T-helper 1 cell treated with Interleukin-12 subunit alpha and Interleukin-12 subunit beta and Interleukin-4 antibody, amounts not matched to agents 30 ng/mL and 1 ng/mL, for 36 hours (primary cell): Measurements from ENCODE around the gene RBM45. TPM values are rescaled to one million over a fixed set of nuclear protein-coding genes. Genes with fewer than 3 reads are reported as not detected.
"Not testable (repeated sequence)": the region's sequence is repeated elsewhere in the genome, so short reads cannot be mapped to it uniquely, and the experiment has no call there.

Experiments
- intact Hi-C: fragments of 100-400 bp; cut with micrococcal nuclease; formaldehyde crosslinking; loops from one replicate; pipeline ENCODE4 v1.15.1; 2024
- total RNA-seq: library from RNA; stranded (reverse); gene quantifications from 2 replicates; pipeline ENCODE4 v1.2.3, GENCODE V29; 2022

The RBM45 gene
- total RNA-seq, 1 donor from 2014 or later = 25.6 TPM

DNA sequence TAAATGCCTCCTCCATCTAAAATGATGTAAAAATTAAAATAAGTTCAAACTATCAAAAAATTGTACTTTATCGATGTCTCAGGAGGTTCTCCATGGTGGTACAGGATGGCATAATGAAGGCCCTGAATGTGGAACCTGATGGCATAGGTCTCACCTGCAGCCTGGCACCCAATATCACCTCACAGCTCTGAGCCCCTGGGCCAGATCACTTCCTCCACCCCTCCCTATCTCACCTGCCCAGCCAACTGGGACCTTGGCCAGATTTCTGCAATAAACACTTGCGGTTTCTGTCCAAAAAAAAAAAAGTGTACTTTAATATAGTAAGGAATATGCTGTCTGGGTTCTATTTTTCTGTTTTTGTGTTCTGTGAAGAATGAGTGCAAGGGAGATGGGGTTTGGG is 6.7 kb upstream of the RBM45 start:
- intact Hi-C loops = no loop called here

DNA sequence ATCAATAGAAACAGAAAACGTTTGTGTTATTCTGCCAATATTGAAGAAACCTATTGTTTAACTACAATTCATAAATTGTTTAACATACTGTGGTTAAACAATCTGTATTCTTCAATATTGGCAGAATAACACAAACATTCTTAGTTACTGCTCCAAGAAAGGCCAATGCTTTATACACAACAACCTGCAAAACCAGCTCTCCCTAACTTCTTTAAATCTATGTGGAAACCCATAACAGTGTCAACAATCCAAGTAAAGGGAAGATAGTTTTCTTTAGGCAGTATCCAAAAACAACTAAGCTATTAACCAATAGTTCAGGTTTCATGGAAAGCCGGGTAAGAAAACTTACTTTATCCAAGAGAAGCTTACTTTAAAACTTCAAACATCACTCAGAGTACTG is 6.2 kb upstream of the RBM45 start:
- intact Hi-C loops = no loop called here

DNA sequence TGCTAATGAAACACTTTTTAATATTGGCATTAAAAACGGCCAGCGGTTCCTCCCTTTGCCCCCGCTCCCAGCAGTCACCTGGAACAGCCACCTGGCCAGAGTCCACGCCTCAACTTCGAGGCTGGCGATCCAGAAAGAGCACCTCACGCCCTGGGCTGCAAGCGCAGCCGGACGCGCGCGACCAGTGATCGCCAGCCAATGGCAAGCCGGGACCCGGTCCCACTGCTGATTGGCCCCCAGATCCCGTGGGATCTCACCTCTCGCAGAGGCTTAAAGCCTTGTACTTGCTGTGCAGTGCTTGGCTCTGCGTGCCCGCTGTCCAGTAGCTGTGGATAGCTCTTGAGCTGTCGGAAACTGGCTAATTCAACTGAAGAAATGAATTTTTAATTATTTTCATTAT is 4.1 kb upstream of the RBM45 start:
- intact Hi-C loops = no loop called here

DNA sequence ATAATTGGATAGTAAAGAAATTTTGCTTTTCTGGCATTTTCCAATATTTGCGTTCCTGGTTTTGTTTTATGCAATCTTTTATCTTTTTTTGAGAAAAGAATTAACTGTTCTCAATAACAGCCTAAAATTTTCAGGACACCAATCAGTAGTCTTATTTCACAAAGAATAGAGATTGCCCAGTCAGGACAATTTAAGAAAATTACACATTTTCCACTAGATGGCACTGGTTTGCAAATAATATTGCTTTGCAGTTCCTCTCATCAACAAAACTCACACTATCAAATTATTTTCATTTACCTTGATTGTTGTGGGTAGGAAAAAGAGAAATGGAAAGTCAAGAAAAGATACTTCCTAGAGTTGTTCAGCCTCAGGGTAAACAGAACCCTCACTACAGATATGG is 2.4 kb upstream of the RBM45 start:
- intact Hi-C loops = loop anchor here (1.0 to 10.0 kb wide), 7 partner anchors 170 to 1642 kb away; partner anchors contain the start of genes AGPS and SESTD1

DNA sequence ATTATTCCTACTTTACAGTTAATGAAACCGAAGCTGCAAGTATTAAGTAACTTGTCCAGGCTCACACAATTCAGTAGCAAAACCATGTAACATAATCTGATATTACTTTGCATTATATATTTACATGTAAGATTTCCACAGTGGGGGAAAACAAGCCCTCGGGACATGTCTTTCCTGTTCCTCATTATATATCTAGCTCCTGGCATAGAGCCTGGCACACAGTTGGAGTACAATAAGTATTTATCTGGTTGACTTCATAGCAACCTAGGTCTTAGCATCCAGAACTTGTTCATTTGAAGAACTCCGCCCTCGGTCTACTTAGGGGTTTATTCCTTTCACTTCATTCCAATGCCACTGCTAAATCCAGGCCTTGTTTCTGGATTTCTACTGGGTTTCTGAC is 1.6 kb upstream of the RBM45 start:
- intact Hi-C loops = loop anchor here (1.0 to 10.0 kb wide), 7 partner anchors 170 to 1642 kb away; partner anchors contain the start of genes AGPS and SESTD1

GRCh38 chr2:178111743-178112142 is 494 bp upstream of the RBM45 start:
- intact Hi-C loops = loop anchor here (1.0 to 10.0 kb wide), 15 partner anchors 83 to 1896 kb away; partner anchors contain the start of genes AGPS, CWC22, FKBP7 and OSBPL6

DNA sequence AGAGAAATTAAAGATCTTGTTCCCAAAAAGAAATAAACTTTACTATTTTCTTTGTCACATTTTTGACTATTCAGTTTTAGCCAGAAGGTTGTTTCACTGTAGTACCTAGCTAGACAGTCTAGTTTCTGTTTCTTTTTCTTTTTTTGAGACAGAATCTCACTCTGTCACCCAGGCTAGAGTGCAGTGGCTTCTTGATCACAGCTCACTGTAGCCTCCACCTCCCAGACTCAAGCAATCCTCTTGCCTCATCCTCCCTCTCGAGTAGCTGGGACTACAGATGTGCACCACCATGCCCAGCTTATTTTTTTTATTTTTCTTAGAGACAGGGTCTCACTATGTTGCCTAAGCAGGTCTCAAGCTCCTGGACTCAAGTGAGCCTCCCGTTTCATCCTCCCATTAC is 2.2 kb downstream of the RBM45 start:
- intact Hi-C loops = loop anchor here (5.0 to 10.0 kb wide), 6 partner anchors 720 to 1638 kb away; partner anchors contain the start of genes AGPS and SESTD1

DNA sequence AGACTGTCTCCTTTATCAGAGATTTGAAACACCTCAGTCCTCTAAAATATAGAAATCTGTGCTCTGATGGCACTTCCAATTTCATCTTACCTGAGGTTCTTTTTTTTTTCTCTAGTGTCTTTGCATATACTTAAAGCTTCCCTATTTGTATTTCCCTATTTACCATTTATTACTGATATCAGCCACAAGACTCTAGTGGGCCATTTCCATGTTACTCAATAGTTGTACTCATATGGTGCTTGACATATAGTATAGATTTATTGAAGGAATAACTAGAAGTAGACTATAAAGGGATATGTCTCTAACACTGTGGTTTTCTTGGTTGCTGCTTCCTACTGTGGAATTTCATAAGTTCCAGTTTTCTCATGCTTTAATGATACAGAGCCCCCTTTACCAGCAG is 3.0 kb downstream of the RBM45 start:
- intact Hi-C loops = loop anchor here (10.0 kb wide), 2 partner anchors 720 to 950 kb away; partner anchors contain the start of gene AGPS

GRCh38 chr2:178117725-178118124 is 5.5 kb downstream of the RBM45 start:
- intact Hi-C loops = loop anchor here (10.0 kb wide), 2 partner anchors 723 to 953 kb away; partner anchors contain the start of gene AGPS

GRCh38 chr2:178119179-178119922 is 7.1 kb downstream of the RBM45 start:
- intact Hi-C loops = loop anchor here (10.0 kb wide), 2 partner anchors 725 to 955 kb away; partner anchors contain the start of gene AGPS

- intact Hi-C loops = no loop called here
Measured at GRCh38 chr2:178123163-178123562, 10.9 kb downstream of the RBM45 start.

DNA sequence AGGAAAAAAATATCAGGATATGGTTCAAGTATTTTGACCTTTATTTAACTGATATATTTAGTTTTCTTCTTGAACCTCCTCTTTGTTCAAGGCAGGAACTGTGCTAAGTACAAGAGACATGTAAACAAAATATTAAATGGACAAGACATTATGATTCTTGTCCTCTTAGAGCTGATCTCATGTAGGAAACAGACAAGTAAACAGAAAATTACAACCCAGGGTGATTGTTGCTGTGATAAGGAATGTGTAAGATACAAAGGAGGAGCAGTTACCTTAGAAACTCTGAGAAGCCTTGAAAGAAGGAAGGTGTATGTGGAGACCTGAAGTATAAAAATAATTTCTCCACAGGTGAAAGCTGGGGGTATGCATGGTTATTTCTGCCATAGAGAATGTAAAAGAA is 12.9 kb downstream of the RBM45 start:
- intact Hi-C loops = no loop called here

DNA sequence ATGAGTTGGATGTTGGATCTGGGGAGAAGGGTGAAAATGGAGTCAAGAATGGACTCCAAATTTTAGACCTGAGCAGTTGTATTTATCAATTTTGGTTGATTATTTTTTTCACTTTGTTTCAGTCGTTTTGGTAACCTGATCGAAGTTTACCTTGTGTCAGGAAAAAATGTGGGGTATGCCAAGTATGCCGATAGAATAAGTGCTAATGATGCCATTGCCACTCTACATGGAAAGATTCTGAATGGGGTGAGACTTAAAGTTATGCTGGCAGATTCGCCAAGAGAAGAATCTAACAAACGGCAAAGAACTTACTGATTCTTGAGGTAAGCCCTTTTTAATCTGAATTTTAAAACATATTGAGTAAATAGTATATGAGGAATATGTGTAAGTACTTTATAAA is 13.6 kb downstream of the RBM45 start:
- intact Hi-C loops = no loop called here

- intact Hi-C loops = no loop called here
Measured at GRCh38 chr2:178128836-178129630, 16.8 kb downstream of the RBM45 start.

DNA sequence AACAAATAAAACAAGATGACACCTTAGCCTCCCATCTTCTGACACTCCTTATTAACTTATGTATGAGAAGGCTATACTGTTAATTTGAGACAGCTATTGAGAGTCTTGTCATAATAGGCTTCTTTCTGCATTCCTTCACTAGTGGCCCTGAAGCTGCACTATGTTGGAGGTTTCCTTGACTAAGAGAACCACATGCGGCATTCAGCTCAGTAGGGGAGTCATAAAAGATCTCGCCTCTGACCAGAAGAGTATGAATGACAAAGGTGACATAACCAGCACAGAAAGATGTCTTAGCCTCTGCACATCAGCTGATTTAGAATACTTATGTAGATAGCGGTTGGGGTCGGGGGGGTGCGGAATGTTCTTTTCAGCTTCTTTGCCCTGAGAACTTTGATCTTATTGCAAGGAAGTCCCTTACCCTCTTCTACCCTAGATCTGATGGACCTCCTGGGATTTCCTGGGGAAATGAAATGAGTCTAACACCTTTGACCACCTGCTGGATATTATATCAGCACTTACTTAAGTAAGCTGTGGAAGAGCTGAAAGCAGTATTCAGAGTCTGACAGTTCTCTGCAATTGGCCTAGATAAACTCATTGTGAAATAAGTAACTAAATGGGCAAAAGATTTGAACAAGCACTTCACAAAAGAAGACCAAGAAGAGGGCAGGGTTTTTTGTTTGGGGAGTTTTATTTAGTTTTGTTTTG is 24.2 kb downstream of the RBM45 start:
- intact Hi-C loops = no loop called here

DNA sequence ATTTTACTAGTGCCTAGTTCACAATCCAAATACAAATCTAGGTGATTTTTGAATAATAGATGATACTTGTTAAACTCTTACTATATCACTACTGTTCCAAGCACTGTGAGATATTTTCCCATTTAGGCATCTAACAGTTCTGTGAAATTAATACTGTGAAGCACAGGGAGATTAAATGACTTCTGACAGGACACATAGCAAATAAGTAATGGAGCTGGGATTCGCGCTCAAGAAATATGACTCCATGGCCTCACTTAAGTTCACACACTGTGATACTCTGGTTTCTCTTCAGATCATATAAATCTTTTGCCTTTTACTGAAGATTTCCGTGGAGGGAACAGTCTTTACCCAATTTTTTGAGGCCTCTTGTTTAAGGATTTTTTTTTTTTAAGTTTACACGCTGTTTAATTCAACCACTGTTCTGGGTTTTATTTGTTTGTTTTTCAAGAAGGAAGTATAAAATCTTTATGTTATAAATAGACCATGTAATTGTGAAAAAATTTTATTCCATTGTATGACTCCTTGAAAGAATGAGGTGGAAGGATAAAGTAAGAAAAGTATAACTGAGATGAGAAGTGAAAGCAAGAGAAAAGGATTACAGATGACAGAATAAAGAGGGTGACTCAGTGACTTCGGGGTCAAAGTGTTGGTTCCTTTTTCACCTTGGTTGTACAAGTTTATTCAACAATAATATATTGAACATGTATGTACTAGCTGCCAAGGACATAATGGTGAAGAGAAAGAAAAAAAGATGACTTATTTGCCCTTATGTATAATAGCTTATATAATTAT is 30.2 kb downstream of the RBM45 start:
- intact Hi-C loops = no loop called here

GRCh38 chr2:178143481-178143880 is 31.2 kb downstream of the RBM45 start:
- intact Hi-C loops = no loop called here

- intact Hi-C loops = no loop called here
Measured at GRCh38 chr2:178152033-178152432, 39.8 kb downstream of the RBM45 start.

- intact Hi-C loops = no loop called here
Measured at GRCh38 chr2:178152542-178152941, 40.3 kb downstream of the RBM45 start.

DNA sequence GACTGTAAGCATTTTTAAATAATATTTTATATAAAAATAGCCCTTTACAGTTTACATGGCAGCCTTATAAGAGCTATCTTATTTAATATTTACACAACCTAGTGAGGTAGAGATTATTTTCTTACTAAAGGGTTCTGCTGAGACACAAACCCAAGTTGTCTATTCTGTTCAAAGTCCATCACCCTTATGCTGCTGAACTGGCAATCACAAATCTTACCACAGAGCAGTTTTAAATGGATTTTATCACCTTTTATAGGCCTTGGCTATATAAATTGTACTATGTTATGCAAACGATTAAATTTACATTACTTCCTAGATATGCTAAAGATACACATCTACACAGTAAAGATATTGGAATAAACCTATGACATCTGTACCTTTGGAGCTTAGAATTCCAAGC is 40.7 kb downstream of the RBM45 start:
- intact Hi-C loops = no loop called here

GRCh38 chr2:178153878-178154277 is 41.6 kb downstream of the RBM45 start:
- intact Hi-C loops = not testable (repeated sequence)
